HepG2 (cell line): ENCODE results near the gene PRRT2. TPM values are rescaled to one million over a fixed set of nuclear protein-coding genes. Genes with fewer than 3 reads are reported as not detected.
A peak's percentile ranks its signal among the peaks of the same experiment; 100 is the strongest.

Source experiments
- EHMT2 ChIP-seq: fragments of 200-600 bp; sonication (generic); IDR thresholded peaks from 2 replicates; pipeline ENCODE4 v1.7.0; 2017; ENCODE audit warnings: antibody characterized with exemption, low read depth, low read length, borderline replicate concordance
- ELF4 ChIP-seq: sonication (generic); formaldehyde crosslinking; IDR thresholded peaks from 2 replicates; pipeline ENCODE4 v1.5.0; 2020; ENCODE audit warnings: missing genetic modification reagents, mild to moderate bottlenecking, moderate library complexity, borderline replicate concordance
- GTF2F1 ChIP-seq: fragments of 150-350 bp; IDR thresholded peaks from 2 replicates; pipeline ENCODE4 v1.6.1; 2014; ENCODE audit warnings: low read length
- KDM5B ChIP-seq: sonication (generic); formaldehyde crosslinking; IDR thresholded peaks from 2 replicates; pipeline ENCODE4 v1.4.0; 2020; ENCODE audit warnings: missing genetic modification reagents, mild to moderate bottlenecking, borderline replicate concordance
- LCORL ChIP-seq, 2 experiments: fragments of 450-650 bp in 1 of 2; sonication (generic) in 1 of 2; formaldehyde crosslinking in 1 of 2; IDR thresholded peaks; 2 replicates each; pipeline versions ENCODE4 v1.5.0 to v1.6.1; 2017 to 2020; ENCODE audit warnings: antibody characterized with exemption in 1 of 2, missing genetic modification reagents in 1 of 2
- TRIM22 ChIP-seq: fragments of 450-650 bp; IDR thresholded peaks from 2 replicates; pipeline ENCODE4 v1.6.1; 2017
- ZBTB34 ChIP-seq: sonication (generic); formaldehyde crosslinking; IDR thresholded peaks from 2 replicates; pipeline ENCODE4 v1.8.0; 2022; ENCODE audit warnings: mild to moderate bottlenecking, missing genetic modification reagents
- ZBTB40 ChIP-seq, 2 experiments: fragments of 450-650 bp in 1 of 2; sonication (generic) in 1 of 2; formaldehyde crosslinking in 1 of 2; IDR thresholded peaks; 2 replicates each; pipeline versions ENCODE4 v1.6.1 to v1.8.0; 2016 to 2022; ENCODE audit warnings: antibody characterized with exemption in 1 of 2, mild to moderate bottlenecking in 1 of 2, missing genetic modification reagents in 1 of 2
- ZFP36 ChIP-seq: fragments of 150-350 bp; IDR thresholded peaks from 2 replicates; pipeline ENCODE4 v1.6.1; 2018; ENCODE audit warnings: borderline replicate concordance, low read length, low read depth; ENCODE audit not compliant: partially characterized antibody
- ZNF549 ChIP-seq: sonication (generic); formaldehyde crosslinking; IDR thresholded peaks from 2 replicates; pipeline ENCODE4 v1.5.0; 2020; ENCODE audit warnings: missing genetic modification reagents
- ZNF570 ChIP-seq: sonication (generic); formaldehyde crosslinking; IDR thresholded peaks from 2 replicates; pipeline ENCODE4 v1.4.0; 2020; ENCODE audit warnings: mild to moderate bottlenecking, missing genetic modification reagents, borderline replicate concordance
- ZNF597 ChIP-seq: sonication (generic); formaldehyde crosslinking; IDR thresholded peaks from 2 replicates; pipeline ENCODE4 v1.5.0; 2020; ENCODE audit warnings: missing genetic modification reagents
- polyA plus RNA-seq, 8 experiments: library from polyadenylated mRNA; depleted of rRNA in 3 of 8; stranded (reverse) in 7 of 8; unstranded in 1 of 8; fragments of >200 nt; fragmentation: Illumina TruSeq in 4 of 8; extraction: Trizol in 4 of 8; gene quantifications; 2 replicates each; pipeline versions ENCODE4 v1.2.1 to v1.2.3, GENCODE V29; 2011 to 2016; ENCODE audit warnings: low read depth in 4 of 8, missing spikeins in 1 of 8, mixed read lengths in 1 of 8; ENCODE audit not compliant: insufficient read depth in 1 of 8
- total RNA-seq, 5 experiments: library from RNA; depleted of rRNA; stranded (reverse); fragments of >200 nt; fragmentation: Illumina TruSeq; extraction: Trizol; gene quantifications; 2 replicates each; pipeline ENCODE4 v1.2.3, GENCODE V29; 2016; ENCODE audit warnings: low read depth in 1 of 5

The PRRT2 gene
- total and polyA plus RNA-seq, 2 of the 13 experiments (the other 11 are each of a cell fraction or from before 2014, with no cell fraction given), result 0.51 to 1.1 TPM

- TF ChIP-seq ZBTB40 (IDR thresholded peaks at IDR 0.05) (no peak), ZBTB40 (CRISPR knock-in tag; IDR thresholded peaks at IDR 0.05) (peak; percentile 69; the same call in 1 of the 2 replicates), TRIM22 (no peak), ZBTB34 (CRISPR knock-in tag) (peak; percentile 100), GTF2F1 (no peak), KDM5B (CRISPR knock-in tag) (peak; percentile 95), ZFP36 (no peak), ZNF549 (CRISPR knock-in tag) (no peak), ZNF597 (CRISPR knock-in tag) (no peak), ELF4 (CRISPR knock-in tag) (no peak), LCORL (IDR thresholded peaks at IDR 0.05) (peak; percentile 42; the same call in 1 of the 2 replicates), LCORL (CRISPR knock-in tag; IDR thresholded peaks at IDR 0.05) (peak; percentile 100), EHMT2 (no peak; the same call in 1 of the 2 replicates), ZNF570 (CRISPR knock-in tag) (no peak)
Measured at GRCh38 chr16:29765167-29766032, 46.6 kb upstream of the PRRT2 start (continued).
